GM04503 (cell line): Measurements from ENCODE around the gene PADI6.
"Not testable (repeated sequence)": the region's sequence is repeated elsewhere in the genome, so short reads cannot be mapped to it uniquely, and the experiment has no call there.

Experiments
- DNase-seq: peaks from one replicate; pipeline ENCODE4 v3.0.0-alpha.2; 2012; ENCODE audit warnings: low read depth

Gene PADI6

DNA sequence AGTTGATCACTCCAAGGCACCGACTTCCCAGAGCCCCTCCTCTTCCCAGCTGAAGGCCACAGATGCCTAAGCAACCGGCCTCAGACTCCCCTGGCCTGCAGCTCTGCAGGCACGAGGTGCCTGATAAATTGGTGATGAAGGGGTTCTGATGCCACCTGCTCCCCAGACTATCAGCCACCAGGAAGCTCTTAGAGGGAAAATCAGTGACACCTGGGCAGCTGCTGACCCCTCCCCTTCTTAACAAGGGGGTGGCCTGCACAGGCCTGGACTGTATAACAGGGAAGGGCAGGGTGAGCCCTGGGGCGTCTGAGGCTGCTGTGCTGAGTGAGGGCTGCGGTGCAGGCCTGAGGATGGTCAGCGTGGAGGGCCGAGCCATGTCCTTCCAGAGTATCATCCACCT lies at the start of gene PADI6:
Gene PADI6 (plus strand): TSS at position 301 of the 400 bp plus-strand sequence. CDS start 50 bp downstream, at position 351.
- DNase-seq: no peak

DNA sequence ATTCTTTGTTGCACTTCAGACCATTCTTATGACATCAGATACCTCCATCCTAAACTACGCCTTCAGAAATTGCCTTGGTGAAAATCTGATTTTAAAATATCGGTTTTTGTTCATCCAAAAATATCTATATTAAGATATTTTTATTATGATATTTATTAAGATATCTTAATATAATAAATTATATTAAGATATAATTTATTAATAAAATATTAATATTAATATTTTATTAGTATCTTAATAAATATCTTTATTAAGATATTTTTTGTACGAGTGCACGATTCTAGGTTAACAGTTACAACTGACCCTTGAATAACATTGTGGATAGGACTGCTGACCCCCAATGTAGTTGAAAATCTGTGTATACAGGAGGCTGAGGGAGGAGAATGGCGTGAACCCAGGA lies 43.1 kb upstream of the PADI6 start:
- DNase-seq: no peak

DNA sequence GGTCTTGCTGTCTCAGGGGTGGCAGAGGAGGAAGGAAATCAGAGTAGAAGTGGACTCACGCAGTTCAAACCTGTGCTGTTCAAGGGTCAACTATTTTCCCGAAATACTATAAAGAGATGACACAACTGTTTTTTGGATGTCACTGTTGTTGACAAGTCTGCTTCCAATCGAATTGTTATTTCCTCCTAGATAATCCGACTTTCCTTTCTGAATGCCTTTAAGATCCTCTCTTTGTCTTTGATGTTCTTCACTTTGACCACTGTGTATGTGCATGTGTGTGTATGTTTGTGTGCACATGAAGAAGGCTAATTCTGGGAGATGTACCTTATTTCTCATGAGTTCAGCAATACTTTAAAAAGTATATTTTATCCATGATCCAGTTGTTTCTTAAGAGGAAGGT lies 42.4 kb upstream of the PADI6 start:
- no peak for DNase-seq

DNA sequence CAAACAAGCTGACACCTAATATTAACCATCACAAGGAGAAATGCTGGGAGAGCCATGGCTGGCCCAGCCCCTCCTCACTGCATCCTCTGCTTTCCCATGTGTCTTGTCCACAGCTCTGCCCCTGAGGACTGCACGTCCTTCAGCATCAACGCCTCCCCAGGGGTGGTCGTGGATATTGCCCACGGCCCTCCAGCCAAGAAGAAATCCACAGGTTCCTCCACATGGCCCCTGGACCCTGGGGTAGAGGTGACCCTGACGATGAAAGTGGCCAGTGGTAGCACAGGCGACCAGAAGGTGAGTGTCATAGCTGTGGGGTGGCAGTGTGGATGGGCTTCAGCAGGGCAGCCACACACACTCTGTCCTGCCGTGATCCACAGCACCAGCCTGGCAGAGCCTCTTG lies 41.1 kb upstream of the PADI6 start:
- DNase-seq: no peak

DNA sequence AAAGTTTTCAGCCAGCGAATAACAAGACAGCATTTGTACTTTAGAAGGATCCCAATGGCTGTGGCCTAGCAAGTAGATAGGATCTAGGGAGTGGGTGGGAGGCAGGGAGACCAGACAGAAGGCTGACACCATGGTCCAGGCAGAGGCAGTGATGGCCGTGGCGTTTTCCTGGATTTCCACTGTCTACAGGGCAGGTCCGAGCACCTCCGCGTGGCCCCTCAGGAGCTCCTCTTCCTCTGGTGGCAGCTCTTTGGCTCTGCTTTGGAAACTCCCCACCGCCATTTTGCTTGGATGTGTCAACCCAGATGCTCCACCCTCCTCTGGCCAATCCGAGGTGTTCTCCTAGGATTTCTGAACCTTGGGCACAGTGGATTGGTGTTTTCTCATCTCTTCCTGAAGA lies 38.9 kb upstream of the PADI6 start:
- no peak for DNase-seq

DNA sequence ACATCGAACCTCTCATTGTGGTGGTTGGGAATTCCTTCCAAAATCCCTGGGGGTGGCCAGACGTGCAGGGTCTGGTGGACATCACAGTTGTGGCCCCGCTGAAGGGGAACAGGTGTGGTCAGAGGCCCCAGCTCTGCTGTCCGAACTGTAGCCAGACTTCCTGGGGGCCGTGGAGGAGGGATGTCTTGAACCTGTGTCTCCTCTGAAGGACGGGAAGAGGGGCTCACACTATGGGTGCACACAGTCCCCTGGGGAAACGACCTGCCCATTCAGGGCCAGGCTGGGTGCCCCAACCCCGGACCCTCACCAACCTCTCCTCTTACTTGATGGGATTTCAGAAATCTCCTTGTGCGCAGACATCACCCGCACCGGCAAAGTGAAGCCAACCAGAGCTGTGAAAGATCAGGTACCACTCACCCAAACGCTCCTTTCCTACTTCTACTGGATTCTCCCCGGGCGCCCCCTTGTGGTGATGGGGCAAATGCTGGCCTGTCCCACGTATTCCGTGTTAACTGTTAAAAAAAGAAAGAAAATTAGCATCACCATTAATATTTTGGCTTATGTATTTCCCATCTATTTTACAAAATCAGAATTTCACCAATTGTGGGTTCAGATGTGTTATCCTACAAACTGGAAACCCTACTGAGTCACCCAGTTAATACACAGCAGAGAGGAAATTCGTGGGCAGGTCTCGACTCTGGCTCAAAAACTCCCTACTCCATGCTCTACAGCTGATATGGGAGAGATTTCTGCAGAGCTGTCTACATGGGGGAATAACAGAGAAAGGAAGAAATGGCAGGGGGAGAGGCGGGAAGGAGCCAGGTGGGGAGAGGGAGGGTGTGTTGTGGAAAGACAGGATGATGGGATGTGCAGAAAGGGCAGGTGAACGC lies 35.9 kb upstream of the PADI6 start:
- DNase-seq: no peak

DNA sequence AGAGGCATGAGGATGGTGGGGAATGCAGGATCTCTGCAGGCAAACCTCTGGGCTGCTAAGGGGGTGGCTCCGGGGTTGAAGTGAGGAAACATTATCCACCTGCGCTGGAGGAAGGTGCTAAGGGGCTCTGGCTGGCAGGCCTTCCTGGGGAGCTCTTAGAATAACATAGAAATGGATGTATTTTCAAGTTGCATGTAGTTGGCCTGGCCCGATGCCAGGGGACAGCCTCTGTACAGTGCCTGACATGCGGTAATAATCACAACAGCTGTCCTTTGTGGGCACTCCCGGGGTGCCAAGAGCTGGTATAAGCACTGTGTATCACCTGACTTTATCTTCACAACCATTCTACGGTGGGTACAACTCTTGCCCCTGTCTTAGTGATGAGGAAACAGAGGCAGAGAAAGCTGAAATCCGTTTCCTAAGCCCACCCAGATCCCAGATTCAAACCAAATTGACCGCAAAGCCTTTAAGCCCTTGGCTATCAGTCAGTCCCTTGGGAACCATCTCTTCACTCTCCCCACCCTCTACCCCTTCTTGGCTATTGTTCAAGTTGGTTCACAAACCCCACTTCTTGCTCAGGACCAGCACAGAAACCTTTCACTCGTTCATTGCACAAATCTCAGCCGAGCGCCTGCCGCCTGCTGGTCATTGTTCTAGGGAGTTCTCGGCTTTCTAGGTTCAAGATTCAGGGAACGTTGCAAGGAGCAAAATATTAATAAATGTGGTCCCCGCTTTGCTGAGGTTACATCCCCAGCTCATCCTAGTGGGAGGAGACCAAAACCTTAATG lies 33.1 kb upstream of the PADI6 start:
- DNase-seq: no peak

DNA sequence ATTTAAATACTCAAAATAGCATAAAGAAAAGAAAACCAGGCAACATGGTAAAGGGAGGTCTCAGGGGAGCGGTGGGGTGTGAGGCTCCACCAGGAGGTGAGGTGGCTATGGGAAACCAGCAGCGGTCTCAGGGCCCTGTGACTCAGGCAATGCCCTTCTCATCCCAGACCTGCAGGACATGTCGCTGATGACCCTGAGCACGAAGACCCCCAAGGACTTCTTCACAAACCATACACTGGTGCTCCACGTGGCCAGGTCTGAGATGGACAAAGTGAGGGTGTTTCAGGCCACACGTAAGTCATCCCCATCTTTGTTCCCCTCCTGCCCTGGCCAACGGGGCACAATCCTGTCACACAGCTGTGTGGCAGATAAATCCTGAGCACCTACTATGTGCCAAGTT lies 32.5 kb upstream of the PADI6 start:
- DNase-seq: no peak

DNA sequence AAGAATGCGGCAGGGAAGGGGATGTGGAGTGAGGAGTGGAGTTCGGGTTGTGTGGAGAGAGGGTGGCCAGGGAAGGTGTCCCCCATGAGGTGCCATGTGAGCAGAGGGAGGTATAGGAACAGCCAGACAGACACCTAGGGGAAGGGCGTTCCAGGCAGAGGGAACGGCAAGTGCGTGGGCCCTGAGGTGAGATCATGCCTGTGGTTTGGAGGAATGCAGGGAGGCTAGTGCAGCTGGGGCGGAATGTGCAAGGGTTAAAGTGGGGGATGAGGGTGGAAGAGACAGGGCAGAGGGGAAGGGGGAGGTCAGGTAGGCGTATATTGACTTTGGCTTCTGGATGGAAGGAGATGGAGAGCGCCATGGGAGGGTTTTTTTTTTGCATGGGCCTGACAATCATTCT lies 31.6 kb upstream of the PADI6 start:
- DNase-seq: no peak

DNA sequence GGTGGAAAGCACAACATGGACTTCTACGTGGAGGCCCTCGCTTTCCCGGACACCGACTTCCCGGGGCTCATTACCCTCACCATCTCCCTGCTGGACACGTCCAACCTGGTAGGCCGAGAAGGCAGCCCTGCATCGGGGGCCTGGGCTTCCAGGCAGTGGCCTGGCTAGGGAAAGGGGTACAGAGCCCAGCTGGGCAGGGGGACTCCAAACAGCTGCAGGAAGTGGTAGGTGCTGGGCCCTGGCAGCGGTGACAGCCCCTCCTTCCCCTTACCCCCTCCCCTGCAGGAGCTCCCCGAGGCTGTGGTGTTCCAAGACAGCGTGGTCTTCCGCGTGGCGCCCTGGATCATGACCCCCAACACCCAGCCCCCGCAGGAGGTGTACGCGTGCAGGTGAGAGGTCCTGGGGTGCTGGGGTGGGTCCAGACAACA lies 30.0 kb upstream of the PADI6 start:
- DNase-seq: no peak

DNA sequence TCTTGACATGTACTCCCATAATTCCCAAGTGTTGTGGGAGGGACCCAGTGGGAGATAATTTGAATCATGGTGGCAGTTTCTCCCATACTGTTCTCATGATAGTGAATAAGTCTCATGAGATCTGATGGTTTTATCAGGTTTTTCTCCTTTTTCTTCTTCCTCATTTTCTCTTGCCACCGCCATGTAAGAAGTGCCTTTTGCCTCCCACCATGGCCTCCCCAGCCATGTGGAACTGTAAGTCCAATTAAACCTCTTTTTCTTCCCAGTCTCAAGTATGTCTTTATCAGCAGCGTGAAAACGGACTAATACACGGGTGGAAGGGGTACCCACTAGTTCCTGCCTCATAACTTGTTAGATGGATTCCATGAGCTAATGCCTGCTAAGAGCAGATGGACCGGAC lies 26.5 kb upstream of the PADI6 start:
- not testable (repeated sequence) for DNase-seq

DNA sequence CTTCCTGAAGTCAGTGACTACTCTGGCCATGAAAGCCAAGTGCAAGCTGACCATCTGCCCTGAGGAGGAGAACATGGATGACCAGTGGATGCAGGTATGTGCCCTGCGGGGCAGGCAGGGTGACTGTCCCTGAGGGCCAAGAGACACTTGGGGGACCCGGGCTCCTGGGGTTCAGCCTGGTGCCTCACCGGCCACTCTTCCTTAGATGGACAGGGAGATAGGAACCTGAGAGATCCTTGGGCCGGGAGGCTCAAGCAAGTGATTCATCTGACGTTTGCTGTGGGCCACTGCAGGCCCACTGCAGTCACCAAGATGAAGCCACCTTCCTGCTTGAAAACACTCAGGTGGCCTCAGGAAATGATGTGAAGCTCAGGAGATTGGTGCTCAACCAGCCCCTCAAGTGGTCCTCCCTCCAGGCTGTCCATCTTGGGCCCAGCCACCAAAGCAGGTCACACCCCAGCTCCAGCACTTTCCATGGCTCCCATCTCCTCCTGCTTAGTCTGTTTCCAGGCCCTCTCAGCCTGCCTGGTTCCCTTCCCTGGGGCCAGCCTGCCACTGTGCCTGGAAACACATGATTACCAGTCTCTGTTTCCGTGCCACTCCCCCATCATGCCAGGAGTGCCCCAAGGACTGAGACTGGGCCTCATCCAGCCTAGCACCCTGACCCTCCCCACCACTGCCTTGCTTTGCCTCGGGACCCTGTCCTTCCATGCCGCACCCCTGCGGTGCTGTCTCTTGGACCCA lies 25.8 kb upstream of the PADI6 start:
- no peak for DNase-seq

DNA sequence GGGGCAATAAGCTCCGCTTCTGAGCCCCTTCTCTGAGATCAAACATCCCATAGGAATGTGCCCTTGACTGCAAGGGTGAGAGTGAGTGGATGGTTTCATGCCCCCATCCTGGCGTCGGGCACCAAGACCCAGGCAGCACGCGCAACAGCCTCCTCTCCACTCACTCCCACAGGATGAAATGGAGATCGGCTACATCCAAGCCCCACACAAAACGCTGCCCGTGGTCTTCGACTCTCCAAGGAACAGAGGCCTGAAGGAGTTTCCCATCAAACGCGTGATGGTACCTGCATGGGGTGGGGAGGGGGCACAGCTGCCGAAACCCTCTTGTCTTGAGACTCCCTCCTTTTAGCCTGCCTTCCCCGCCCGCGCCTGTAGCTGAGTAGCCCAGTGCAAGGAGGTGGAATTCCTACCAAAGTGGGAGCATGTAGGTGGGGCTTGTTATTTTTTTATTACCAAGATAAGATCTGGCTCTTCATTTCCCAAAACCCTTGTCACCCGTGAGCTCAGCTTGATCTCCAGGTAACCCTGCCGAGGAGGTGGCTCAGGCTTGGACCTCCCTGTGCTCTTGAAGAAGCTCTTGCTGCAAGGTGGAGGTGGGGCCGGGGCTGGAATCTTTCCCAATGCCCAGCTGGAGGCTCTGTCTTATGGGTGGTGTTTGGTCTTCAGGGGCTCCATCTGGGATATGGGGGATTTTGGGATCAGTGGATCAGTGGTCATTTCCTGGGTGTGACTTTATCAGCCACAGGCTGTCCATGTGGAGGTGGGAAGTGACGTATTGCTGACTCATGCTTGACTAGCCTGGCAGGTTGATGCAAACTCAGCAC lies 24.0 kb upstream of the PADI6 start:
- DNase-seq: no peak

DNA sequence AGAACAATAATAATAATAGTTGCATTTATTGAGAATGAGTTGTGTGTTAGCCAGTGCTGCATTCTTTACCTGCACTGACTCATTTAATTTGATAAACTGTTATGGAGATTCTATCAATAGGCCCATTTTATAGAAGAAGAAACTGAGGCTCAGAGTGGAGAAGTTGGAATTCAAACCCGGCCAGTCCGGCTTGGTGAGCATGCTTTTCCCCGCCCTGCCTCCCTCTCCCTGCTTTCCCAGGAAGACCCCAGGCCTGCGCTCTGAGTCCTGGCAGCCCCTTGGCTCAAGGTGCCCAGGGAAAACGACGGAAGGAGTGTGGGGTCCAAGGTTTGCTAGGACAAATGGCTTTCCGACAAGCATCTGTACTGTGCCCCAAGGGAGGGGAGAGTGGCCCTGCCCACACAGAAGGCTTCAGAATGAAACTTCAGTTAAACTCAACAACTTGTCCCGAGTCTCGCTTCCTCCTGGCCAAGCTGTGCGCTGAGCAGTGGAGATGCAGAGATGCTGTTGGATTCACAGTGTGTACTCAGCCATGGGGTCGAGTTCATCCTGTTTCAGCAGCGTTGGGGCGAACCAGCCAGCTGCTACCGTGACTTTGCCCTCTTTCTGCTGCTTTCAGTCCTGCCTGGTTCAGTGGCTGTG lies 23.3 kb upstream of the PADI6 start:
- DNase-seq: no peak

DNA sequence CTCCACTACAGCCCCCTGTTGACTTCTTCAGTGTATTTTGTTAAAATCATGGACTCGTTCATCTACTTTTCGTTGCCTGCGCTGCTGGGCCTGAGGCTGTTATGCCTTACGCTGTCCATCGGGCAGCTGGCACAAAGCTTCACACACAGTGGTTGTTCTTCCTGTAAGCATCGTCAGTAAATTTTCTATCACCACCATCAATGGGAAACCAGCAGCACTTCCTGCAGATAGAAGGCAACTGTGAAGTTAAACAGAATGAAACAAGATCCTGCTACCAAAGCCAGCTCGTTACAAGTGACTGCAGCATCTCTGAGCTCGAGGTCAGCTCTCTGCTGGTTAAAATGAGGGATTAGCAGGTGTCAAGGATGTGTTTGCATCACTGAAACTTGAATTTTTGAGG lies 21.9 kb upstream of the PADI6 start:
- no peak for DNase-seq

DNA sequence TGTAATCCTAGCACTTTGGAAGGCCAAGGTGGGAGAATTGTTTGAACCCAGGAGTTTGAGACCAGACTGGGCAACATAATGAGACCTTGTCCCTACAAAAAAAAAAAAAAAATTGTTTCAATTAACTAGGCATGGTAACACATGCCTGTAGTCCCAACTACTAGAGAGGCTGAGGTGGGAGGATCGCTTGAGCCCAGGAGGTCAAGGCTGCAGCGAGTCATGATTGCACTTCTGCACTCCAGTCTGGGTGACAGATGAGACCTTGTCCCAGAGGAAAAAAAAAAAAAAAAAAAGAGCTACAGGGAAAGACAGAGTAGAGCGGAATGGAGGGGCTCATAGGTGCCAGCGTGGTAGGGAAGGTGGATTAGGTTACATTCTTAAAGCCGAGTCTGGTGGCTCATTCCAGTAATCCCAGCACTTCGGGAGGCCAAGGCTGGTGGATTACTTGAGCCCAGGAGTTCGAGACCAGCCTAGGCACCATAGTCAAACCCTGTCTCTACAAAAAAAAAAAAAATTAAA lies 21.0 kb upstream of the PADI6 start:
- DNase-seq: no peak

DNA sequence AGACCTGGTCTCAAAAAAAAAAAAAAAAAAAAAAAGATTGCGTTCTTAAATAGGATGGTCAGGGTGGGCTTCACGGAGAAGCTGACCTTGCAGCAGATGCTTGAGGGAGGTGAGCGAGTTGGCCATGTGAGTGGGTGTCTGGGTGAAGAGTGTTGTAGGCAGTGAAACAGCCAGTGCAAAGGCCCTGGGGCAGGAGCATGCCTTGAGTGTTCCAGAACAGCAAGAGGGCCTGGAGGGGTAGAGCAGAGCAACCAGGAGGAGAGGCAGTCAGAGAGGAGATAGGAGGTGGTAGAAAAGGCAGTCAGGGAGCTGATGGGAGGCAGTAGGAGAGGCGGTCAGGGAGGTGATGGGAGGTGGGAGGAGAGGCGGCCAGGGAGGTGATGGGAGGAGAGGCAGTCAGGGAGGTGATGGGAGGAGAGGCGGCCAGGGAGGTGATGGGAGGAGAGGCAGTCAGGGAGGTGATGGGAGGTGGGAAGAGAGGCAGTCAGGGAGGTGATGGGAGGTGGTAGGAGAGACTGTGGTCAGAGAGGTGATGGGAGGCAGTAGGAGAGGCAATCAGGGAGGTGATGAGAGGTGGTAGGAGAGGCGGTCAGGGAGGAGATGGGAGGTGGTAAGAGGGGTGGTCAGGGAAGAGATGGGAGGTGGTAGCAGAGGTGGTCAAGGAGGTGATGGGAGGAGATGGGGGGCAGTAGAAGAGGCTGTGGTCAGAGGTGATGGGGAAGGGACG lies 20.2 kb upstream of the PADI6 start:
- DNase-seq: no peak

DNA sequence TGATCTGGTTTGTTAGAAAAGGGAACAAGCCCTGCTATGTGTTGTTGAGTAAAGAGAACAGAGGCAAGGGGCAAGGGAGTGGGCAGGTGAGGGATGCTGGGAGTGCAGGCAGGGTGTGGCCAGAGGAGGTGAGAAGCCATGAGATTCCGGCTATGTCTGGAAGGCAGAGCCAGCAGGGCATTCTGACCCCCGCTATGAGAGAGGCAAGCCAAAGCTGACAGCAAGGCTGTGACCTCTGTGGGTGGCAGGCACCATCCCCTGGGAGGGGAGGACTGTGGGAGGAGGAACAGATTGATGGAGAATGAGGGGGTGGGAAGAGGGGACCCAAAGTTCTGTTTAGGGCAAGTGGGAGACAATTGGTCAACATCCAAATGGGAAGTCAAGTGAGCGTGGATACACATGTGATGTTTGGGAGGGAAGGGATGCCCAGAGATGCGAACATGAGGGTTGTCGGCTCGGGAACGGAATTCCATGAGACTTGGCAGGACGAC lies 19.5 kb upstream of the PADI6 start:
- no peak for DNase-seq

DNA sequence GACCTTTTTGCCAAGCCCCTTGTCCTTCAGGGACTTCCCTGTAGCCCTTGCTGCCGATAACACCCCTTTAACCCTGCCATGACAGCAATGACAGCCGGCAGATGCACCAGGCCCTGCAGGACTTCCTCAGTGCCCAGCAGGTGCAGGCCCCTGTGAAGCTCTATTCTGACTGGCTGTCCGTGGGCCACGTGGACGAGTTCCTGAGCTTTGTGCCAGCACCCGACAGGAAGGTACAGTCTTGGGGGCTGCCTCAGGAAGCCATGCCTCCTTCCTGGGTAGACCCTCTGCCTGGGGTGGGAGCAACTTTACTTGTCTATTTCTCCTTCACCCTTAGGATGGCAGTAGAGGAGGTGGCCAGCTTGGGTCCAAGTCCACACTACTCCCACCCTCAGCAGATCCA lies 16.1 kb upstream of the PADI6 start:
- no peak for DNase-seq

DNA sequence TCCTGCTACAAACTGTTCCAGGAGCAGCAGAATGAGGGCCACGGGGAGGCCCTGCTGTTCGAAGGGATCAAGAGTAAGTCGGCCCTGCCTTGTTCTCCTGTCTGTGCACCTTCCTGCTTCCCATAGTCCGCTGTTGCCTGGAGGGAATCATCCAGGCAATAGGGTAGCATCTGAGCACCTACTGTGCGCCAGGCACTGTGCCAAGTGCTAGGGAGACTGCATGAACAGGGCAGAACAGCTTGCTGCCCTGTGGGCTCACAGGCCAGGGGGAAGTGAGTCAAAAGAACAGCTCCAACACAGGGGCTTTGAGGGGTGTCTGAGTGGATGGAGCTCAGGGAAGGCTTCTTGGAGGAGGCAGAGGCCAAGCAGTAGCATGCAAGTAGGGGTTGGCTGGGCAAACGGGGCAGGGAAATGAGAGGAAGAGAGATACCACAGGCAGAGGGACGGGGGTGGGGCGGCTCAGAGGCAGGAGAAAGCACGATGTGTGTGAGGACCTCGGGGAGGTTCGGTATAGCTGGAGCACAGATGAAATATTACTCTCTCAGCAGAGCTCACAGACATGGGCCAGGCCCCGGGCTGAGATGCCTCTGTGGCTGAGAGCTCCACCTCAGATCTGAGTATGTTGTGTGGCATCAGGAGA lies 15.5 kb upstream of the PADI6 start:
- DNase-seq: no peak
